Measurements from ENCODE around the gene OLFML2B. TPM values are rescaled to one million over a fixed set of nuclear protein-coding genes. Genes with fewer than 3 reads are reported as not detected.

The OLFML2B gene
- total and polyA plus RNA-seq, 2 of the 4 experiments (the other 2 are of a cell fraction), result 0.36 to 0.74 TPM

DNA sequence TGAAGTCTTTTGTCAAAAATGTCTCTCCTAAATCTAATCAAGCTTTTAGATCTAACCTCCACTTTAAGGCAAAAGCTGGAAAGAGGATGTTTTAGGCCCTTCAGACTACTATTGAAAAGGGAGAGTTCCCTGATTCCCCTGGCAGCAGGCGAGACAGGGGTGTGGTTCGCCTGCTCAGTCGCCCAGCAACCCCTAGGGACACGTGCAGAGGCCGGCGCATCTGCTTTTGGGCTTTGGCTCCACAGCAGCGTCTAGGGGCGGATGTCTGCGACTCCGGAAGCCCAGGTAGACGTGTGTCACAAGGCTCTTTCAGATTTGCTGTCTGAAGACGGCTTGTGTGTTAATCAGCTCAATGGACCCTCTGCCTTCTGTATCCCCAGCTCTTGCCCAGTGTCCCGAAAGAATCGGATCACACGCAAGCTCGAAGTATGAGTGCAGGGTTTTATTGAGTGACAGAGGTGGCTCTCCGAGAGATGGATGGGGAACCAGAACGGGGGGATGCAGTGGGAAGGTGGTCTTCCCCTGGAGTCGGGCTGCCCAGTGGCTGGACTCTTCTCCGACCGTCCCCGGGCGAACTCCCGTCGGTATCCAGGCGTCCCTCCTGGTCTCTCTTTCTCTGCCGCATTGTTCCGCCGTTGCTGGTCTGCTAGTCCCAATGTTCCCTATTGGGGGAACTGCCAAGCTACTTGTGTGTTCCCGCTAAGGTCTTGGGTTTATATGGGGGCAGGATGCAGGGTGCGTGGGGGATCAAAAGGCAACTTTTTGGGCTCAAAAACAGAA, 45.5 kb downstream of the OLFML2B start:
- no peak overlapping the region for H3K4me3 ChIP-seq (ENCODE audit: insufficient read depth, low read depth, low read length)

More for the DNA sequence above, 45.5 kb downstream of the OLFML2B start:
- no peaks in the 10 kb centered on the region for H4K20me1 ChIP-seq (ENCODE audit: insufficient read depth, low read length)
- H4K91ac ChIP-seq (ENCODE audit: insufficient read depth, low read depth, low read length), result no peak overlapping the region
- H3K18ac ChIP-seq (ENCODE audit: low read depth, low read length), result no peak overlapping the region
- DNase-seq (no peak), ATAC-seq (ENCODE audit: low read depth) (no peak)
- no peak overlapping the region for H3K27ac ChIP-seq (ENCODE audit: insufficient read depth, low read length)
- H2AFZ ChIP-seq (replicated peaks; ENCODE audit: low read length, poor library complexity), result no peak overlapping the region
- H3K36me3 ChIP-seq (ENCODE audit: control insufficient read depth, insufficient read depth, low read length), result no peaks in the 10 kb centered on the region
- H2AK9ac ChIP-seq (replicated peaks; ENCODE audit: low read depth, low read length, poor library complexity), result no peak overlapping the region
- no peak overlapping the region for H2BK15ac ChIP-seq (ENCODE audit: low read depth, low read length)
- H3K4me1 ChIP-seq (ENCODE audit: control insufficient read depth, insufficient read depth, low read length), result no peaks in the 10 kb centered on the region
- H3K9me1 ChIP-seq (ENCODE audit: insufficient read depth, low read length), result no peaks in the 10 kb centered on the region; the same call in 1 of the 2 replicates
- H4K8ac ChIP-seq (ENCODE audit: low read depth in 2 of 2, low read length in 2 of 2), result no peak overlapping the region
- H3K79me1 ChIP-seq (ENCODE audit: low read depth in 1 of 2, low read length in 2 of 2), result no peaks in the 10 kb centered on the region
- POLR2A ChIA-PET (ENCODE audit: unreplicated experiment), result no interaction called here
- TF ChIP-seq MXI1 (IDR thresholded peaks at IDR 0.05; ENCODE audit: borderline replicate concordance, low read depth, low read length), result no peak
- CTCF ChIA-PET, result no interaction called here
- no peak overlapping the region for H4K5ac ChIP-seq (ENCODE audit: low read depth, low read length)
- H3K4ac ChIP-seq (ENCODE audit: low read depth, low read length), result no peak overlapping the region
- H3K23ac ChIP-seq (ENCODE audit: low read depth, low read length), result no peak overlapping the region
- dilution Hi-C loops (cut with HindIII; ENCODE audit: low sequenced_read_pairs, unreplicated experiment) (no loop called here), intact Hi-C loops (cut with micrococcal nuclease) (no loop called here), in situ Hi-C loops (cut with MboI; ENCODE audit: low sequenced_read_pairs) (no loop called here)
- no TSS peak for BruUV-seq (replicated peaks)
- WGBS, 2 experiments (ENCODE audit: extremely low coverage in 2 of 2, insufficient read length in 1 of 2), result 96% methylated on average over 12 of the region's 31 CpGs; no CpG with 5 or more reads in 1 of the 2 experiments
- H2BK120ac ChIP-seq (ENCODE audit: low read depth, low read length), result no peak overlapping the region
- no peak overlapping the region for H2BK5ac ChIP-seq (ENCODE audit: low read depth, low read length, poor library complexity, severe bottlenecking)
- no peak overlapping the region for H3K14ac ChIP-seq (replicated peaks; ENCODE audit: low read depth, low read length)
- no peak overlapping the region for H2AK5ac ChIP-seq (ENCODE audit: low read depth, low read length)
- H2BK20ac ChIP-seq (ENCODE audit: low read depth, low read length), result no peak overlapping the region
- no peak overlapping the region for H3K4me2 ChIP-seq (ENCODE audit: low read depth, low read length)
- no peak overlapping the region for H3K9ac ChIP-seq (ENCODE audit: low read depth, low read length)
- no peaks in the 10 kb centered on the region; the same call in 1 of the 2 replicates for H3K9me3 ChIP-seq (ENCODE audit: control insufficient read depth, insufficient read depth, low read length)
- H3K56ac ChIP-seq (ENCODE audit: extremely low read depth, insufficient read depth, low read length), result no peak overlapping the region
- peaks cover 14% of the 10 kb centered on the region for H3K27me3 ChIP-seq (ENCODE audit: control insufficient read depth, insufficient read depth, low read length)

Data from IMR-90 (cell line).